K562 (cell line): ENCODE measurements around the gene SH3TC2. TPM values are rescaled to one million over a fixed set of nuclear protein-coding genes. Genes with fewer than 3 reads are reported as not detected.

Experiments used
- ATF7 ChIP-seq: fragments of 450-650 bp; IDR thresholded peaks from 2 replicates; pipeline ENCODE4 v1.7.1; 2014; ENCODE audit warnings: mild to moderate bottlenecking, moderate library complexity
- BCOR ChIP-seq: fragments of 450-650 bp; IDR thresholded peaks from 2 replicates; pipeline ENCODE4 v1.6.1; 2016
- CEBPB ChIP-seq: fragments of 450-650 bp; IDR thresholded peaks from 2 replicates; pipeline ENCODE4 v1.6.1; 2016; ENCODE audit warnings: missing genetic modification characterization, missing compliant biosample characterization
- CHD7 ChIP-seq: fragments of 200-600 bp; sonication (generic); IDR thresholded peaks from one replicate; pipeline ENCODE4 v1.6.1; 2012; ENCODE audit warnings: mild to moderate bottlenecking, low read depth, low read length, inconsistent platforms
- E2F4 ChIP-seq: sonication (generic); formaldehyde crosslinking; IDR thresholded peaks from 2 replicates; pipeline ENCODE4 v1.8.0; 2022; ENCODE audit warnings: mild to moderate bottlenecking, low read depth, missing genetic modification reagents
- FIP1L1 ChIP-seq: fragments of 200-400 bp; formaldehyde crosslinking; IDR thresholded peaks from 2 replicates; pipeline ENCODE4 v1.6.1; 2018; ENCODE audit warnings: mild to moderate bottlenecking, low read depth, low read length; ENCODE audit not compliant: poor library complexity, severe bottlenecking
- KHSRP ChIP-seq: fragments of 450-650 bp; IDR thresholded peaks from 2 replicates; pipeline ENCODE4 v1.6.1; 2017
- KLF16 ChIP-seq: IDR thresholded peaks from 2 replicates; pipeline ENCODE4 v1.6.1; 2016; ENCODE audit warnings: antibody characterized with exemption
- LEF1 ChIP-seq: fragments of 450-650 bp; IDR thresholded peaks from 2 replicates; pipeline ENCODE4 v1.6.1; 2016; ENCODE audit warnings: mild to moderate bottlenecking
- PML ChIP-seq: IDR thresholded peaks from 2 replicates; pipeline ENCODE4 v1.6.1; 2012; ENCODE audit warnings: low read length, inconsistent platforms
- POLR3A ChIP-seq: IDR thresholded peaks from 2 replicates; pipeline ENCODE4 v1.6.1; 2011; ENCODE audit warnings: borderline replicate concordance, mild to moderate bottlenecking, moderate library complexity; ENCODE audit not compliant: insufficient read length, insufficient read depth; ENCODE audit errors: extremely low read depth
- RBM17 ChIP-seq: fragments of 200-400 bp; formaldehyde crosslinking; IDR thresholded peaks from 2 replicates; pipeline ENCODE4 v1.6.1; 2017; ENCODE audit warnings: low read depth, mild to moderate bottlenecking, low read length, borderline replicate concordance
- RFX5 ChIP-seq: IDR thresholded peaks from 2 replicates; pipeline ENCODE4 v1.6.1; 2011; ENCODE audit warnings: low read depth, mild to moderate bottlenecking, improper control_type of control experiment, low read length
- SMARCA4 ChIP-seq: fragments of 450-650 bp; IDR thresholded peaks from 2 replicates; pipeline ENCODE4 v1.6.1; 2016
- TCFL5 ChIP-seq: fragments of 250-450 bp; sonication (Bioruptor Pico); conservative IDR thresholded peaks from 2 replicates; pipeline ENCODE4 v1.6.1; 2021; ENCODE audit warnings: mild to moderate bottlenecking, moderate library complexity, matching md5 sums
- WHSC1 ChIP-seq: IDR thresholded peaks from one replicate; pipeline ENCODE4 v1.6.1; 2012; ENCODE audit warnings: low read length, control low read depth, inconsistent platforms
- ZKSCAN8 ChIP-seq: fragments of 200-800 bp; sonication (Bioruptor generic); IDR thresholded peaks from 2 replicates; pipeline ENCODE4 v1.6.1; 2016; ENCODE audit warnings: missing genetic modification characterization, missing compliant biosample characterization
- ZNF3 ChIP-seq: fragments of 250-450 bp; sonication (Bioruptor Pico); IDR thresholded peaks from 2 replicates; pipeline ENCODE4 v1.5.0; 2021; ENCODE audit warnings: mild to moderate bottlenecking, moderate library complexity
- ZNF408 ChIP-seq: fragments of 250-450 bp; sonication (Bioruptor Pico); IDR thresholded peaks from 2 replicates; pipeline ENCODE4 v1.4.0; 2020; ENCODE audit warnings: low read depth, mild to moderate bottlenecking, moderate library complexity
- polyA plus RNA-seq, 8 experiments: library from polyadenylated mRNA; depleted of rRNA in 4 of 8; stranded (reverse) in 5 of 8; unstranded in 3 of 8; fragments of >200 nt; fragmentation: Nextera tagmentation in 2 of 8; fragmentation: Illumina TruSeq in 1 of 8; extraction: Ambion mirVana in 2 of 8; extraction: Trizol in 1 of 8; gene quantifications; 2 replicates each; pipeline versions ENCODE4 v1.2.1 to v1.2.3, GENCODE V29; 2011 to 2014; ENCODE audit warnings: inconsistent platforms in 1 of 8, missing spikeins in 1 of 8
- total RNA-seq, 7 experiments: library from RNA; depleted of rRNA in 6 of 7; stranded (reverse); fragments of >200 nt in 6 of 7; fragmentation: Illumina TruSeq in 2 of 7; extraction: Trizol in 2 of 7; gene quantifications; 2 replicates each; pipeline versions ENCODE4 v1.2.1 to v1.2.3, GENCODE V29; 2011 to 2021; ENCODE audit warnings: low replicate concordance in 1 of 7

The SH3TC2 gene
- total and polyA plus RNA-seq, 9 of the 15 experiments (the other 6 are each of a cell fraction or from before 2014, with no cell fraction given) = 0.03 to 0.80 (median 0.55) TPM; not detected in 1

- TF ChIP-seq RBM17 = no peak
- TF ChIP-seq RFX5 = no peak
- TF ChIP-seq LEF1 = peak; percentile 27; the same call in 1 of the 2 replicates
- TF ChIP-seq BCOR = no peak
- no peak for TF ChIP-seq ZNF408 (CRISPR knock-in tag)
- TF ChIP-seq CEBPB = no peak
- no peak for TF ChIP-seq KHSRP
- TF ChIP-seq POLR3A = no peak
- peak; percentile 43; the same call in 1 of the 2 replicates for TF ChIP-seq KLF16
- TF ChIP-seq ZKSCAN8 (CRISPR knock-in tag) = no peak
- TF ChIP-seq SMARCA4 = peak; percentile 86
- no peak for TF ChIP-seq TCFL5 (CRISPR knock-in tag)
- peak; percentile 74; the same call in 1 of the 2 replicates for TF ChIP-seq PML
- no peak for TF ChIP-seq E2F4 (CRISPR knock-in tag)
- TF ChIP-seq WHSC1 = no peak
- TF ChIP-seq ATF7 = peak; percentile 36; the same call in 1 of the 2 replicates
- no peak for TF ChIP-seq ZNF3 (CRISPR knock-in tag)
- no peak for TF ChIP-seq FIP1L1
- no peak for TF ChIP-seq CHD7
These were observed 16.5 kb downstream of the SH3TC2 start (continued) for GRCh38 chr5:149046196-149046829.
